Hepatocyte (in vitro differentiated cells): ENCODE results near the gene CDH4.

Source experiments
- CTCF ChIP-seq: fragments of 200-600 bp; sonication (generic); IDR thresholded peaks from 2 replicates; pipeline ENCODE4 v1.5.1; 2016; ENCODE audit warnings: antibody characterized with exemption, mild to moderate bottlenecking; ENCODE audit not compliant: poor library complexity
- EZH2 ChIP-seq: fragments of 200-600 bp; sonication (generic); IDR thresholded peaks from 2 replicates; pipeline ENCODE4 v1.6.1; 2016; ENCODE audit warnings: antibody characterized with exemption, mild to moderate bottlenecking, borderline replicate concordance
- EZH2phosphoT487 ChIP-seq: fragments of 200-600 bp; sonication (generic); IDR thresholded peaks from one replicate; pipeline ENCODE4 v1.6.1; 2018; ENCODE audit warnings: antibody characterized with exemption, mild to moderate bottlenecking, low read depth, moderate library complexity; ENCODE audit not compliant: unreplicated experiment, severe bottlenecking

- TF ChIP-seq EZH2 (no peak), CTCF (no peak), EZH2phosphoT487 (no peak)
These were observed 43.2 kb downstream of the CDH4 start for GRCh38 chr20:61295249-61295648.
